ENCODE results near the gene DACT1. TPM values are rescaled to one million over a fixed set of nuclear protein-coding genes. Genes with fewer than 3 reads are reported as not detected.

The DACT1 gene
- polyA plus RNA-seq, 2 of the 4 experiments (the other 2 are of a cell fraction), result 0.45 to 0.89 TPM

- H3K9me3 ChIP-seq, result no peaks in the 10 kb centered on the region
- ChIA-PET CTCF (interaction anchor here (1.4 to 8.7 kb wide), 8 partner anchors 10 to 483 kb away, joined by 3 to 78 read pairs (median 10); no protein-coding TSS in a partner anchor), POLR2A (no interaction called here)
- WGBS (ENCODE audit: missing lambda C conversion rate), result 66% methylated on average over 5 of the region's 5 CpGs
- H3K4me3 ChIP-seq, result no peak overlapping the region
- no peak overlapping the region for H3K4me2 ChIP-seq
- no peak for ATAC-seq
- H3K4me1 ChIP-seq, result peaks cover 3% of the 10 kb centered on the region; the same call in 1 of the 3 replicates
- no peak overlapping the region for H3K27ac ChIP-seq
- no peak for FAIRE-seq
- no peak for DNase-seq (ENCODE audit: low read depth in 1 of 2, low spot score in 1 of 2)
- TF ChIP-seq SMC3 (IDR thresholded peaks at IDR 0.05) (0 out of 3 replicates have a peak, but pooled peaks have one; percentile 11), POLR2AphosphoS2 (conservative IDR thresholded peaks at IDR 0.05; ENCODE audit: low read length) (no peak), RAD21 (conservative IDR thresholded peaks at IDR 0.05 in 1 of 2, IDR thresholded peaks at IDR 0.05 in 1 of 2) (0 out of 5 replicates have a peak, but pooled peaks of 1 of the 2 experiments have one; percentile 14)
These were observed 3.7 kb downstream of the DACT1 start for GRCh38 chr14:58641509-58641908.

GRCh38 chr14:58643366-58643765, 5.6 kb downstream of the DACT1 start:
- H3K27ac ChIP-seq, result no peak overlapping the region
- ChIA-PET POLR2A (interaction anchor here (0.7 kb wide), 1 partner anchor 194 kb away, joined by 4 read pairs; no protein-coding TSS in a partner anchor), CTCF (interaction anchor here (0.9 to 2.0 kb wide), 4 partner anchors 141 to 481 kb away, joined by 3 to 6 read pairs (median 4); no protein-coding TSS in a partner anchor)
- no peaks in the 10 kb centered on the region for H3K9me3 ChIP-seq
- WGBS (ENCODE audit: missing lambda C conversion rate), result 87% methylated on average over 1 of the region's 1 CpG
- no peak for TF ChIP-seq MYC (IDR thresholded peaks at IDR 0.05; ENCODE audit: borderline replicate concordance, low read length)
- no peak for TF ChIP-seq EHMT2 (IDR thresholded peaks at IDR 0.05; ENCODE audit: low read depth)
- no peak for TF ChIP-seq ATOH8 (CRISPR knock-in tag; IDR thresholded peaks at IDR 0.05; ENCODE audit: low read depth)
- H3K4me2 ChIP-seq, result no peak overlapping the region
- H3K4me1 ChIP-seq, result no peaks in the 10 kb centered on the region; the same call in 2 of the 3 replicates
- ATAC-seq (no peak), DNase-seq (ENCODE audit: low read depth in 1 of 2, low spot score in 1 of 2) (no peak), FAIRE-seq (no peak)
- H3K4me3 ChIP-seq, result no peak overlapping the region

- Histone ChIP-seq H3K4me1 (no peaks in the 10 kb centered on the region), H3K27ac (no peak overlapping the region), H3K4me2 (no peak overlapping the region), H3K4me3 (no peak overlapping the region), H3K9me3 (no peaks in the 10 kb centered on the region)
- no peak for ATAC-seq
- ChIA-PET POLR2A (no interaction called here), CTCF (no interaction called here)
- FAIRE-seq, result no peak
- WGBS (ENCODE audit: missing lambda C conversion rate), result 82% methylated on average over 20 of the region's 20 CpGs
- no peak for DNase-seq (ENCODE audit: low read depth in 1 of 2, low spot score in 1 of 2)
- TF ChIP-seq JUNB (IDR thresholded peaks at IDR 0.05) (no peak), PBX3 (IDR thresholded peaks at IDR 0.05) (no peak), FOSL2 (IDR thresholded peaks at IDR 0.05) (no peak), FOSL2 (CRISPR knock-in tag; IDR thresholded peaks at IDR 0.05) (no peak), NR3C1 (IDR thresholded peaks at IDR 0.05) (no peak), HOXA7 (CRISPR knock-in tag; IDR thresholded peaks at IDR 0.05) (no peak), HDAC2 (IDR thresholded peaks at IDR 0.05) (no peak)
These were observed 7.9 kb downstream of the DACT1 start for GRCh38 chr14:58645641-58646040.

GRCh38 chr14:58646479-58646878, 8.7 kb downstream of the DACT1 start:
- ChIA-PET POLR2A (no interaction called here), CTCF (no interaction called here)
- 81% methylated on average over 32 of the region's 34 CpGs for WGBS (ENCODE audit: missing lambda C conversion rate)
- TF ChIP-seq RAD21 (conservative IDR thresholded peaks at IDR 0.05 in 1 of 2, IDR thresholded peaks at IDR 0.05 in 1 of 2) (no peak), PHF8 (IDR thresholded peaks at IDR 0.05; ENCODE audit: borderline replicate concordance, low read depth) (no peak), MAFK (IDR thresholded peaks at IDR 0.05; ENCODE audit: partially characterized antibody) (no peak), CHD2 (IDR thresholded peaks at IDR 0.05; ENCODE audit: low read length, partially characterized antibody) (no peak), FOSB (CRISPR knock-in tag; IDR thresholded peaks at IDR 0.05) (no peak), KDM5A (IDR thresholded peaks at IDR 0.05) (no peak), HOXA7 (CRISPR knock-in tag; IDR thresholded peaks at IDR 0.05) (no peak), RFX5 (IDR thresholded peaks at IDR 0.05) (no peak), ZSCAN20 (CRISPR knock-in tag; IDR thresholded peaks at IDR 0.05) (no peak), POLR2AphosphoS2 (conservative IDR thresholded peaks at IDR 0.05; ENCODE audit: low read length) (no peak), MAZ (IDR thresholded peaks at IDR 0.05; ENCODE audit: borderline replicate concordance, low read depth, low read length) (no peak), HEYL (CRISPR knock-in tag; IDR thresholded peaks at IDR 0.05) (no peak), PBX3 (IDR thresholded peaks at IDR 0.05) (no peak), POLR2A (IDR thresholded peaks at IDR 0.05; ENCODE audit: low read length) (no peak), SREBF2 (IDR thresholded peaks at IDR 0.05) (no peak), REST (IDR thresholded peaks at IDR 0.05) (no peak), KDM1A (IDR thresholded peaks at IDR 0.05; ENCODE audit: low read depth) (no peak)
- no peak overlapping the region for H3K4me3 ChIP-seq
- H3K4me1 ChIP-seq, result no peaks in the 10 kb centered on the region
- no peak for FAIRE-seq
- no peak for ATAC-seq
- no peaks in the 10 kb centered on the region for H3K9me3 ChIP-seq
- no peak overlapping the region for H3K27ac ChIP-seq
- H3K4me2 ChIP-seq, result no peak overlapping the region
- DNase-seq (ENCODE audit: low read depth in 1 of 2, low spot score in 1 of 2), result no peak
